SK-MEL-5 (cell line): ENCODE results near the gene CTNNAL1. TPM values are rescaled to one million over a fixed set of nuclear protein-coding genes. Genes with fewer than 3 reads are reported as not detected.
"Not testable (repeated sequence)": the region's sequence is repeated elsewhere in the genome, so short reads cannot be mapped to it uniquely, and the experiment has no call there.

Experiments used
- DNase-seq: peaks from one replicate; pipeline ENCODE4 v3.0.0-alpha.2; 2016; ENCODE audit warnings: low read depth, low spot score
- in situ Hi-C: cut with HindIII; loops from 2 replicates; pipeline ENCODE4 v1.10.0; 2016; ENCODE audit warnings: low sequenced_read_pairs, high pct_unique_total_duplicates, low pct_unique_long_range_greater_than_20kb
- polyA plus RNA-seq, 2 experiments: library from polyadenylated mRNA; depleted of rRNA; stranded (reverse); fragments of >200 nt; gene quantifications; 2 replicates each; pipeline ENCODE4 v1.2.3, GENCODE V29; 2015
- total RNA-seq: library from RNA; depleted of rRNA; stranded (reverse); fragments of >200 nt; shearing (Covaris generic); gene quantifications from 2 replicates; pipeline ENCODE4 v1.2.3, GENCODE V29; 2014; rRNA removed

Gene CTNNAL1
- total RNA-seq: 58.8 and 61.6 TPM in 2 replicates
- polyA plus RNA-seq (2015; cell fraction: cytosol; rRNA removed): 40.3 and 40.9 TPM in 2 replicates
- polyA plus RNA-seq (2015; cell fraction: nucleus; rRNA removed): 15.9 and 19.0 TPM in 2 replicates

GRCh38 chr9:109012876-109013678, at the start of gene CTNNAL1:
Gene CTNNAL1, minus strand, starts transcription at chr9:109013499. Its CDS starts 57 bp downstream, at chr9:109013442.
- in situ Hi-C loops: no loop called here
- DNase-seq: peak; percentile 89

- no peak for DNase-seq
- in situ Hi-C loops: no loop called here
Observed at GRCh38 chr9:109062543-109062942, 49.2 kb upstream of the CTNNAL1 start.

- in situ Hi-C loops: no loop called here
- DNase-seq: no peak
Observed at GRCh38 chr9:109060191-109060590, 46.9 kb upstream of the CTNNAL1 start.

- in situ Hi-C loops: not testable (repeated sequence)
Observed at GRCh38 chr9:109053121-109053520, 39.8 kb upstream of the CTNNAL1 start.

GRCh38 chr9:109052416-109052815, 39.1 kb upstream of the CTNNAL1 start:
- DNase-seq: peak; percentile 92
- in situ Hi-C loops: no loop called here

More at GRCh38 chr9:109053121-109053520, 39.8 kb upstream of the CTNNAL1 start:
- not testable (repeated sequence) for DNase-seq

GRCh38 chr9:109051733-109052132, 38.4 kb upstream of the CTNNAL1 start:
- in situ Hi-C loops: no loop called here
- no peak for DNase-seq

- no peak for DNase-seq
- in situ Hi-C loops: no loop called here
Observed at GRCh38 chr9:109050444-109050843, 37.1 kb upstream of the CTNNAL1 start.

- no peak for DNase-seq
- in situ Hi-C loops: no loop called here
Observed at GRCh38 chr9:109048822-109049221, 35.5 kb upstream of the CTNNAL1 start.

GRCh38 chr9:109047259-109047658, 34.0 kb upstream of the CTNNAL1 start:
- in situ Hi-C loops: no loop called here
- DNase-seq: no peak

GRCh38 chr9:109046346-109046745, 33.0 kb upstream of the CTNNAL1 start:
- in situ Hi-C loops: no loop called here
- no peak for DNase-seq

- in situ Hi-C loops: no loop called here
- DNase-seq: no peak
Observed at GRCh38 chr9:109043578-109043977, 30.3 kb upstream of the CTNNAL1 start.

GRCh38 chr9:109040571-109040970, 27.3 kb upstream of the CTNNAL1 start:
- no peak for DNase-seq
- in situ Hi-C loops: no loop called here

GRCh38 chr9:109039539-109039938, 26.2 kb upstream of the CTNNAL1 start:
- no peak for DNase-seq
- in situ Hi-C loops: no loop called here

- no peak for DNase-seq
Observed at GRCh38 chr9:109037946-109038715, 24.8 kb upstream of the CTNNAL1 start.

GRCh38 chr9:109036744-109037680, 23.7 kb upstream of the CTNNAL1 start:
- in situ Hi-C loops: no loop called here
- DNase-seq: no peak

More at GRCh38 chr9:109037946-109038715, 24.8 kb upstream of the CTNNAL1 start:
- in situ Hi-C loops: no loop called here

GRCh38 chr9:109035684-109036423, 22.6 kb upstream of the CTNNAL1 start:
- in situ Hi-C loops: no loop called here
- DNase-seq: peak; percentile 69
